ENCODE results near the gene SSH2.

Gene SSH2

GRCh38 chr17:29633886-29634285 lies 296.1 kb downstream of the SSH2 start:
- no peak overlapping the region for H3K27ac ChIP-seq (ENCODE audit: low read depth, low read length)
- H3F3A ChIP-seq (ENCODE audit: insufficient read depth) = no peaks in the 10 kb centered on the region
- H3K36me3 ChIP-seq (ENCODE audit: low read length) = peaks cover 11% of the 10 kb centered on the region; the same call in 1 of the 2 replicates
- no peaks in the 10 kb centered on the region for H3K9me2 ChIP-seq (replicated peaks; ENCODE audit: insufficient read depth, low read length)
- H2AFZ ChIP-seq (ENCODE audit: low read depth, low read length, severe bottlenecking) = no peak overlapping the region
- no peaks in the 10 kb centered on the region for H3K79me2 ChIP-seq (ENCODE audit: insufficient read depth, low read length)
- H3K9me3 ChIP-seq (ENCODE audit: insufficient read depth, low read length) = no peaks in the 10 kb centered on the region
- no peak overlapping the region for H3K9ac ChIP-seq (ENCODE audit: low read length)
- TF ChIP-seq EZH2phosphoT487 (conservative IDR thresholded peaks at IDR 0.05; ENCODE audit: low read length) = no peak
- no peak for TF ChIP-seq CTCF (IDR thresholded peaks at IDR 0.05; ENCODE audit: insufficient read depth, low read length, poor library complexity, severe bottlenecking)
- no peaks in the 10 kb centered on the region for H3K27me3 ChIP-seq (ENCODE audit: low read length)
- no peak overlapping the region for H3K4me3 ChIP-seq (ENCODE audit: insufficient read depth, low read length, poor library complexity, severe bottlenecking)
- no peak overlapping the region for H3K4me2 ChIP-seq (ENCODE audit: low read depth, low read length, poor library complexity, severe bottlenecking)
- no peaks in the 10 kb centered on the region for H4K20me1 ChIP-seq (ENCODE audit: low read depth, low read length)

- H3K4me3 ChIP-seq (ENCODE audit: insufficient read depth, low read length, poor library complexity, severe bottlenecking) = no peak overlapping the region
- H2AFZ ChIP-seq (ENCODE audit: low read depth, low read length, severe bottlenecking) = no peak overlapping the region
- 0 out of 2 replicates have a peak, but pooled peaks cover 3% of the 10 kb centered on the region for H3K36me3 ChIP-seq (ENCODE audit: low read length)
- H3K9ac ChIP-seq (ENCODE audit: low read length) = no peak overlapping the region
- no peak for TF ChIP-seq CTCF (IDR thresholded peaks at IDR 0.05; ENCODE audit: insufficient read depth, low read length, poor library complexity, severe bottlenecking)
- no peak for TF ChIP-seq EZH2phosphoT487 (conservative IDR thresholded peaks at IDR 0.05; ENCODE audit: low read length)
- H3K79me2 ChIP-seq (ENCODE audit: insufficient read depth, low read length) = no peaks in the 10 kb centered on the region
- no peaks in the 10 kb centered on the region for H3K9me2 ChIP-seq (replicated peaks; ENCODE audit: insufficient read depth, low read length)
- no peaks in the 10 kb centered on the region for H3F3A ChIP-seq (ENCODE audit: insufficient read depth)
- no peaks in the 10 kb centered on the region for H3K27me3 ChIP-seq (ENCODE audit: low read length)
- H3K4me2 ChIP-seq (ENCODE audit: low read depth, low read length, poor library complexity, severe bottlenecking) = no peak overlapping the region
- no peaks in the 10 kb centered on the region for H4K20me1 ChIP-seq (ENCODE audit: low read depth, low read length)
- H3K9me3 ChIP-seq (ENCODE audit: insufficient read depth, low read length) = no peaks in the 10 kb centered on the region
- H3K27ac ChIP-seq (ENCODE audit: low read depth, low read length) = no peak overlapping the region
These were observed 299.3 kb downstream of the SSH2 start for GRCh38 chr17:29630630-29631193.

- TF ChIP-seq CTCF (IDR thresholded peaks at IDR 0.05; ENCODE audit: insufficient read depth, low read length, poor library complexity, severe bottlenecking) (no peak), EZH2phosphoT487 (conservative IDR thresholded peaks at IDR 0.05; ENCODE audit: low read length) (no peak)
- H3K36me3 ChIP-seq (ENCODE audit: low read length) = 0 out of 2 replicates have a peak, but pooled peaks cover 3% of the 10 kb centered on the region
- no peaks in the 10 kb centered on the region for H4K20me1 ChIP-seq (ENCODE audit: low read depth, low read length)
- no peak overlapping the region for H2AFZ ChIP-seq (ENCODE audit: low read depth, low read length, severe bottlenecking)
- H3K27me3 ChIP-seq (ENCODE audit: low read length) = no peaks in the 10 kb centered on the region
- no peak overlapping the region for H3K4me2 ChIP-seq (ENCODE audit: low read depth, low read length, poor library complexity, severe bottlenecking)
- no peaks in the 10 kb centered on the region for H3K9me2 ChIP-seq (replicated peaks; ENCODE audit: insufficient read depth, low read length)
- no peak overlapping the region for H3K4me3 ChIP-seq (ENCODE audit: insufficient read depth, low read length, poor library complexity, severe bottlenecking)
- peaks cover 5% of the 10 kb centered on the region; the same call in 1 of the 2 replicates for H3F3A ChIP-seq (ENCODE audit: insufficient read depth)
- H3K9me3 ChIP-seq (ENCODE audit: insufficient read depth, low read length) = no peaks in the 10 kb centered on the region
- no peak overlapping the region for H3K9ac ChIP-seq (ENCODE audit: low read length)
- H3K27ac ChIP-seq (ENCODE audit: low read depth, low read length) = no peak overlapping the region
- H3K79me2 ChIP-seq (ENCODE audit: insufficient read depth, low read length) = no peaks in the 10 kb centered on the region
These were observed 300.2 kb downstream of the SSH2 start for GRCh38 chr17:29629839-29630238.

Data from SU-DHL-6 (cell line).